Activated CD4-positive, alpha-beta T cell treated with anti-CD3 and anti-CD28 coated beads, Interleukin-2, amount 50 U/mL, for 1 hour (primary cell): ENCODE results near the gene CENPF.
"Not testable (repeated sequence)": the region's sequence is repeated elsewhere in the genome, so short reads cannot be mapped to it uniquely, and the experiment has no call there.

Experiments
- DNase-seq: peaks from one replicate; pipeline ENCODE4 v3.0.0-alpha.2; 2020

Gene CENPF

DNA sequence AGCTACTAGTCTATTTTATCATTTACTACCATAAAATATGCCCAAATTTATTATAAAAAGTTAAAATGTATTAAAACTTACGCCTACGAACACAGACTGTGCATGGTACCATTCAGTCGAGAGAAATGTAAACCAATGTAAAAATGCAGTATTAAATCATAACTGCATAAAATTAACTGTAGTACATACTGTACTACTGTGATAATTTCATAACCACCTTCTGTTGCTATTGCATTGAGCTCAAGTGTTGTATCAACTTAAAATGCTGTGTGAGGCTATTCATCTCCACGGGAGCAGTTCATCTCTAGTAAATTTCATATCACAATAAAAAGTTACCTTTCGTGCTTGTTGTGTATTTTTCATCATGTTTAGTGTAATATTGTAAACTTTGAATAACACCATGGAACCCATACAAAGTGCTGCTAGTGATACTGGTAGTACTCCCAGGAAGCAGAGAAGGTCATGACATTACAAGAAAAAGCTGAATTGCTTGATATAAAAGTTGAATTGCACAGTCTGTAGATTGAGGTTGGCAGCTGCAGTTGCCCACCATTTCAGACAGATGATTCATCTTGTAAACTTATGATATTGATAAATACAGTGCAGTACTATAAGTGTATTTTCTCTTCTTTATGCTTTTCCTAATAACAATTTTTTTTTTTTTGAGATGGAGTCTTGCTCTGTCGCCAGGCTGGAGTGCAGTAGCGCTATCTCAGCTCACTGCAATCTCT is 19.0 kb upstream of the CENPF start:
- DNase-seq = no peak

- DNase-seq = no peak
Observed at GRCh38 chr1:214584805-214585766, 17.9 kb upstream of the CENPF start.

DNA sequence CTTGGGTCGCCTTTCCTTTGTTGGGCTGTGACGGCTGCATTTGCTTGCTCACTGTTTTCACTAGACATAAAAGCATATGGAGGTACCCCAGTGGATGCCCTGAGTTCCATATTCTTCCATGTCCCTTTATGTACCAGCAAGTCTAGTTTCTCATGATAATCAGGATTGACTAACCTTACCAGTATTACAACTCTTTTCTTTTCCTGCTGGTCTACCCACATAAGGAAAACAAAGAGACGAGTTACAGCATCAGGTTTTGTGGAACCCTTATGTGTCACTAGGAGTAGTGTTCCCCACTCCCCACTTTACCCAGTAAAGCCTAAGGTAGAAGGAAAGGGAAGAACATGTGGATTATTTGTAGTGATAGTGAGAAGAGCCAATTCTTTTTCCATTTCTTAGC is 16.4 kb upstream of the CENPF start:
- DNase-seq = no peak

DNA sequence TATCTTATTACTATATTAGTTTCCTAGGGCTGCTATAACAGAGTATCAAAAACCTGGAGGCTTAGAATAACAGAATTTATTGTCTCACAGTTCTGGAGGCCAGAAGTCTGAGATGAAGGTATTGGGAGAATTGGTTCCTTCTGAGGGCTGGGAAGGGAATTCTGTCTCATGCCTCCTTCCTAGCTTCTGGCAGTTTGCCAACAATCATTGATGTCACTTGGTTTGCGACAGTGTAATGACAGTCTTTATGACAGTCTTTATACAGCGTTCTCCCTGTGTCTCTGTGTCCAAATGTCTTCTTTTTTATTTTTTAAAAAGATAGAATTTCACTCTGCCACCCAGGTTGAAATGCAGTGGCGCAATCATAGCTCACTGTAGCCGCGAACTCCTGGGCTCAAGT is 15.8 kb upstream of the CENPF start:
- DNase-seq = no peak

- DNase-seq = no peak
Observed at GRCh38 chr1:214588963-214589597, 13.9 kb upstream of the CENPF start.

- no peak for DNase-seq
Observed at GRCh38 chr1:214590696-214591095, 12.3 kb upstream of the CENPF start.

GRCh38 chr1:214591918-214592317 is 11.1 kb upstream of the CENPF start:
- not testable (repeated sequence) for DNase-seq

- DNase-seq = no peak
Observed at GRCh38 chr1:214593158-214593557, 9.8 kb upstream of the CENPF start.

- DNase-seq = no peak
Observed at GRCh38 chr1:214603819-214604252, 841 bp downstream of the CENPF start.

GRCh38 chr1:214604523-214604922 is 1.5 kb downstream of the CENPF start:
- DNase-seq = no peak

DNA sequence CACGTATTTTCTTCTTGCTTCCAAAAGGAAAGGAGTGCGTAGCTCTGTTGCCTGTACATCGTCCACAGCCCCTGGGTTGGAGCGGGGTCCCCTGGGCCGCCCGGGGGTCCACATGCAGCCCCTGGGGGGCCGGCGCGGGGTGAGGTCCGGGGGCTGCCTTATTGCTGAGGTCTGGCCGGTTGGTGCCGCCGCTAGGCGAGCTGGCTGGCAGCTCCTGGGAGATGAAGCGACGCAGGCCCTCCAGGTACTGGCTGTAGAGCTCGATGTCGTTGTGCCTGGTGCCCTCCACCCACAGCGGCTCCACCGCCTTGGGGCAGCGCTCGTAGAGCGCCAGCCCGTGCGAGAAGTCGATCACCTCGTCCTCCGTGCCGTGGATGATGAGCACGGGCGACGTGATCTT is 2.5 kb downstream of the CENPF start:
- not testable (repeated sequence) for DNase-seq

GRCh38 chr1:214605933-214606925 is 3.2 kb downstream of the CENPF start:
- DNase-seq = not testable (repeated sequence)

DNA sequence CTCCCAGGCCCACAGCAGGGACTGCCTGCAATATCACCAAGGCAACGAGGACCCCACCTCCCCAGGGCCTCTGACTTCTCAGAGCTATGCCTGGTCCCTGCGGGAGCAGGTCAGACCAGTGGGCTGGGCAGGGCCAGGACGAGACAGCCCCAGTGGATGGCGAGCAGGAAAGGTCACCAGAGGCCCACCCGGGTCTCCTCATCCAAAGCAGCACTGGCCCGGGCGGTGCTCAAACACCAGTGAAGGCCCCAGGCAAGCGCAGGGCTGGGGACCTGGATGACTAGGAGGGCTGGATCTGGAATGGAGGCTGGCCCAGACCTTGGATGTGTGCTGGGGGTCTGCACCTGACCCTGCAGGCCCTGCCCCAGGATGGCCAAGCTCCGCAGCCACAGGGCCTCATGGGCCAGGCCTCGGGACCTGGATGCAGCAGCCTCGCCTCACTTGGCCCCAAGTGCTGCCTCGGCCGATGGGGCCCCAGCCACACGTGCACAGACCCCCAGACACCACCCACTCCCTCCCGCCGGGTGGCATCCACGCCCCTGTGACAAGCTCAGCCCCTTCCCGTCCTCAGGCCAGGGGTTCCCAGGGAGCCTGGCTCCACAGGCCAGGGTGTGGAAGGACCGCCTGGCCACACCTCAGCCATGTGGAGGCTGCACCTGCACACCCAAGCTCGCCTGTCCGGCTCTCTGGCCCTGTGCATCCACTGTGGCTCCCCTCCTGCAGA is 4.7 kb downstream of the CENPF start:
- DNase-seq = not testable (repeated sequence)

- not testable (repeated sequence) for DNase-seq
Observed at GRCh38 chr1:214608216-214608783, 5.3 kb downstream of the CENPF start.

DNA sequence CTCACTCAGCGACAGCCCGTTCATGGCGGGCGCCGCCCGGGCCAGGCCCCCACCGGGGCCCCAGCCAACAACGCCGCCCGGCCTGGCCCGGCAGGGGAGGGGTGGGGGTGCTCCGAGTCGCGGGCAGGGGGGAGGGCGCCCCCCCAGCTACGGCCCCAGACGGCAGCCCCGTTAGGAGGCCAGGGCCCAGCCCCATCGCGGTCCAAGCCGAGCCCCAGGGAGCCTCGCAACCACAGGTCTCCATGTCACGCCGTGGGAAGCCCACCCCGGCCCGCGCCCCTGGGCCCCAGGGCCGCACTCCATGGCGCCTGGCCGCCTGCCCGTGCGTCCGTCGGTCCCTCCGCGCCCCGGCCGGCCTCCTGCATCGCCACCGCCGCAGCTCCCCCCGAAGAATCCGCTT is 5.8 kb downstream of the CENPF start:
- DNase-seq = not testable (repeated sequence)

DNA sequence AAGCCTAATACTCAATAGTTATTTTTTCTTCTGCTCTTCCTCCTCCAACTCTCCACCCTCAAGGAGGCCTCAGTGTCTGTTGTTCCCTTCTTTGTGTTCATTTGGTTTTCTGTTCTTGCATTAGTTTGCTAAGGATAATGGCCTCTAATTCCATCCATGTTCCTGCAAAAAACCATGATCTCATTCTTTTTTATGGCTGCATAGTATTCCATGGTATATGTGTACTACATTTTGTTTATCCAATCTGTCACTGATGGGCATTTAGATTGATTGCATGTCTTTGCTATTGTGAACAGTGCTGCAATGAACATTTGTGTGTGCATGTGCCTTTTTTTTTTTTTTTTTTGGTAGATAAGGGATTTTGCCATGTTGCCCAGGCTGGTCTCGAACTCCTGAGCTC is 6.7 kb downstream of the CENPF start:
- DNase-seq = no peak

DNA sequence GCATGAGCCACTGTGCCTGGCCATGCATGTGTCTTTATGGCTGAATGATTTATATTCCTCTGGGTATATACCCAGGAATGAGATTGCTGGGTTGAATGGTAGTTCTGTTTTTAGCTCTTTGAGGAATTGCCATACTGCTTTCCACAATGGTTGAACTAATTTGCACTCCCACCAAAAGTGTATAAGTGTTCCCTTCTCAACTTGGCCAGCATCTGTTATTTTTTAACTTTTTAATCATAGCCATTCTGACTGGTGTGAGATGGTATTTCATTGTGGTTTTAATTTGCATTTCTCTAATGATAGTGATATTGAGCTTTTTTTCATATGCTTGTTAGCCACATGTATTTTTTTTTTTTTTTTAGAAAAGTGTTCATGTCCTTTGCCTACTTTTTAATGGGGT is 7.1 kb downstream of the CENPF start:
- not testable (repeated sequence) for DNase-seq

GRCh38 chr1:214615109-214615508 is 12.1 kb downstream of the CENPF start:
- no peak for DNase-seq

DNA sequence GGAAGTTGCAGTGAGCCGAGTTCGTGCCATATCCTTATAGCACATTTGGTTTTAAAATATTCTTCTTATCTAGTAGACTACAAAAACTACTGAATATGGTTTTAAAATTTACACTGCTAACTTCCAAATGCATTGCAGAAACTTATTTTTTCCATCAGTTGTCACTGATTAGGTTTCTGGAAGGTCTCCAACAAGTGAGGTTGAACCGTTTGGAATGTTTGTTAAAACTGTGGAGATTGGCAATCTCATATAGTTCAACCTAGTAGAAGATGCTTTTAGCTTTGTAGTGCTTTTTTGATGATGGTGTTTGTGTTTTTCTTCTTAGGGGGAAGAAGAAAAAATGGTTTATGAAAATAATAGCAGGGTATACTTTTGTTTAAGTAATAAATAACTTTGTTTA is 12.9 kb downstream of the CENPF start:
- no peak for DNase-seq

- no peak for DNase-seq
Observed at GRCh38 chr1:214617246-214617645, 14.3 kb downstream of the CENPF start.

DNA sequence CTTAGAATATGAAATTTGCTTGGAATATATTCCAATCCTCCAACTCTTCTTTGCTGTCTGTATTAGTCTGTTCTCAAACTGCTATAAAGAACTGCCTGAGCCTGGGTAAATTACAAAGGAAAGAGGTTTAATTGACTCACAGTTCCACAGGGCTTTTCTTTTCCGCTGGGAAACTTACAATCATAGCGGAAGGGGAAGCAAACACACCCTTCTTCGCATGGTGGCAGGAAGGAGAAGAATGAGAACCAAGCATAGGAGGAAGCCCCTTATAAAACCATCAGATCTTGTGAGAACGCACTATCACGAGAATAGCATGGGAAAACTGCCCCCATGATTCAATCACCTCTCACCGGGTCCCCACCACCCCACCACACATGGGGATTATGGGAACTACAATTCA is 14.8 kb downstream of the CENPF start:
- no peak for DNase-seq
